ENCODE measurements around the gene NECAB2.

Gene NECAB2

GRCh38 chr16:83967838-83968305, at the start of gene NECAB2:
Gene NECAB2 (plus strand): TSS chr16:83968244. CDS start chr16:83968649, 405 bp downstream.
- DNase-seq (ENCODE audit: low read depth in 2 of 2): no peak

- DNase-seq (ENCODE audit: low read depth in 2 of 2): no peak
These were observed 47.1 kb upstream of the NECAB2 start for GRCh38 chr16:83920894-83921491.

DNA sequence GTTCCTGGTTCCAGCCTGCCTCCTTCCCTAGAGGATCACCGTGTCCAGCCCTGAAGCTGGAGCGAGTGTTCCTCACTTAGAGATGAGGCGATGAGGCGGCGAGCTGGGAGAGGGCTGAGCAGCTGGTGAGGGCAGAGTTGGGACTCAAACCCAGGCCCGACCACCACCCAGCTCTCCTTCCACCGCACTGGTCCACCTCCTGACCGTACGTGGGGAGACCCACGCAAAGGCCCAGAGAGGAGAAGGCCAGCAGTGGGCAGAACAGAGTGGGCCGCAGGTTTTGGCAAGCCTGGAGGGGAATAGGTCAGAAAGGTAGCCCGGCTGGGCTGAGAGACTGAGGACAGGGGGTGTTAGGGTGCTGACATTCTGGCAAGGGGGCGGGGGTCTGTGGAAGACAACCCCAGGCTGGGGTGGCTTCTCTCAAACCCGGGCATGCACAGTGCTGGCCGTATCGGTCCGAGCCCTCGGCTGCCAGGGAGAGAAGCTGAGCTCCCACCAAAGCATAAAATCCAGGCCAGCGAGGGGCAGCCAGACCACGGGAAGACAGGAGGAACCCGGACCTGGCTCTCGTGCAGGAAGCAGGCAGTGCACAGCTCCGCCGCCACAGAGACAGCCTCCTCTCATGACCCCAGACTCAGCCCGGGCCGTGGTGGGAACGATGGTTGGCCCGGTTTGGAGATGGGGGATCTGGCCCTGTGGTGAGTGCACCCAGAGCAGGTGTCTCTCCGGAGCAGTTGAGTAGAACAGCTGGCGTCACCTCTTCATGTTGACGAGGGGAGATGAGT, 44.3 kb upstream of the NECAB2 start:
- no peak for DNase-seq (ENCODE audit: low read depth in 2 of 2)

GRCh38 chr16:83924686-83925085, 43.4 kb upstream of the NECAB2 start:
- no peak for DNase-seq (ENCODE audit: low read depth in 2 of 2)

- no peak for DNase-seq (ENCODE audit: low read depth in 2 of 2)
These were observed 42.7 kb upstream of the NECAB2 start for GRCh38 chr16:83925095-83925905.

DNA sequence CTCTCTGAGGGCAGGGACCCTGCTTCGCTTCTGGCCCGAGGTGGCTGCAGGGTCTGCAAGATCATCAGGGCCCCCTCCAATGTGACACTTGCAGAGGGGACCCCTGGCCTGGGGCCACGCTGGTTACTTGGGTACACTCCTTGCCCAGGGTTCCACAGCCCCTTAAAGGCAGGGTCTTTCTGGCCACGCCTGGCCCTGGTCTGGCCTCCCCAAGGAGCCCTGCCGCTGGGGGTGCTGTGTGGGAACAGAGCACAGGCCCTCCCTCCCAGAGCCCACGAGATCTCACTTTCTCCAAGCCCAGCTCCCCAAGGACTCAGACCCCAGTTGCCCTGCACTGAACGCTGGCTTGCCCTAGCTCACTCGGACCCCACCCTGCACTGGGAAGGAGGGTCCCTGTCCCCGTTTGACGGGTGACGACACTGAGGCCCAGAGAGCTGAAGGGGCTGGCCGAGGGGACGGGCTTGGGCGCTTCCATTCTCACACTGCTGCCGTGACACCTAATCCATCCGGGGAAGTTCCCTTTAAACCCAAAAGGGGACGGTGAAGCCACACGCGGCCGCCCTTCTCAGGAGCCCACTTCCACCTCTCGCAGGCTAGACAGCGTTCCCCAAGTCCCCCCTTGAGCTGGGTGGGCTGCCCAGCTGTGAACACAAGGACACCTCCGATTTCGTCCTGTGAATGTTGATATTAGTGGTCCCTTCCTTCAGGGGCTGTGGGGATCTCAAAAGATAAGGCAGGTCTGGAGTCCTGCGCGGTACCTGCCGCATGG, 41.9 kb upstream of the NECAB2 start:
- no peak for DNase-seq (ENCODE audit: low read depth in 2 of 2)

- DNase-seq (ENCODE audit: low read depth in 2 of 2): peak; percentile 15 to 26
These were observed 41.2 kb upstream of the NECAB2 start for GRCh38 chr16:83926726-83927397.

DNA sequence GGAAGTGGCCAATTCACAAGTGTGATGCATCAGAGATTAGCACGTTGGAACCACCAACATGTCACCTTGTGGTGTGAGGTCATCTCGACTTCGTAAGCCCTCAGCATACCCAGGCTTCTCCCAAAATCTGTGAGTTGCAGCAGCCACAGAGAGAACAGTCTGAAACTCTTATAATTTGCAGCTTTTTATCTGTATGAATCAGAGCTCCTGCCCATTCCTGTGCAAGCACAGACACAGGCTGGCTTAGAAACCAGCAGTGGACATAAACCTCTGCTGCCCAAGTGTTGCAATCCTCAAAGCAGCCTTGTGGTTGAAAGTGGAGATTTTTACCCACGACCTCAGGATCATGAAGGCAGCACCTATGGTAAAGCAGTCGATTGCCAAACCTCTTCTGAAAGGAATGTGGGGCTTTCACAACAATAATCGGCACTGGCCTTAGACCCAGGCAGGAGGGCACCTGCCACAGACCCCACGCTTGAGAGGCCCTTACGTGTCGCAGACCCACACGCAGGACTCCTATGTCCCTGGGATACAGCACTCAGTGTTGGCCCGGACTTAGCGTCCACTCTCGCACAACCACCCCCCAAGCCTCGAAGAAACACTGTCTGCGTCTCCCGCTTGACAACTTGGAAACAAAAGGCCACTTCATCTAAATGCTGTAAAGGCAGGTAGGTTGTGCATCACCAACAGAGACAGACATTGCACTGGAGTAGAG, 39.5 kb upstream of the NECAB2 start:
- DNase-seq (ENCODE audit: low read depth in 2 of 2): no peak

- no peak for DNase-seq (ENCODE audit: low read depth in 2 of 2)
These were observed 38.1 kb upstream of the NECAB2 start for GRCh38 chr16:83929811-83930555.

- no peak for DNase-seq (ENCODE audit: low read depth in 2 of 2)
These were observed 37.1 kb upstream of the NECAB2 start for GRCh38 chr16:83930730-83931500.

DNA sequence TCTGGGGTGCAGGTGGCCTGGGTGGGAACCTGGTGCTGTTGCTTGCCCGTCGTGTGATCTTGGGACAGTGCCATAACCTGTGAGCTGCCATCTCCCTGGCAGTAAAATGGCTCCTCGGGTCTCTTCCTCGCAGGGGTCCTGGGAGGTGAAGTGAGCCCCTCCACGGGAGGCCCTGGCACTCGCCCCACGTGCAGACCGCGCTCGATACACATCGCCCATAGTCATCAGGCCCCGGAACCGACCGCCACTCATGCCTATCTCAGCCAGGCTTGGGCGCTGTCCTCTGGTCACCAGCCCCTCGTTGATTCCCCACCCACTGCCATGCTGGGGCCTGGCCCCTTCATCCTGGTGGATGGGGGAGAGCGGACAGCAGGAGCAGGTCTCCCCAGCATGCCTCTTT, 36.5 kb upstream of the NECAB2 start:
- DNase-seq (ENCODE audit: low read depth in 2 of 2): no peak

DNA sequence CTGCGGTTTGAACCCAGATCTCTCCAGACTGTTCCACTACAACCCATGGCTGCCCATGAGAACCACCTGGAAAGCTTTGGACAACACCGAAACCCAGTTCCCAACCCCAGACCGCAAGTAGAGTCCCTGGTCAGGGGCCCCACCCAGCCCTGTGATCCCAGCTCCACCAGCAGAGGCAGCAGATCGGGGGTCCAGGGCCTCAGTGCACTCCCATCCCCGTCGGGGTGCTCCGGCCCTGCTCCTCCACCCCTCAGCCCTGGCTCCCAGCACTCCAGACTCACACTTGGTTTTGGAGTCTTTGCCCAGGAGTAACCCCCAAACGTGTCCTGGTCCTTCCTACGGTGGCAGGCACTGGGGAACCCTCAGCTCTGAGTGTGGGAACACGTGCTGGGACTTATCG, 35.7 kb upstream of the NECAB2 start:
- DNase-seq (ENCODE audit: low read depth in 2 of 2): no peak

DNA sequence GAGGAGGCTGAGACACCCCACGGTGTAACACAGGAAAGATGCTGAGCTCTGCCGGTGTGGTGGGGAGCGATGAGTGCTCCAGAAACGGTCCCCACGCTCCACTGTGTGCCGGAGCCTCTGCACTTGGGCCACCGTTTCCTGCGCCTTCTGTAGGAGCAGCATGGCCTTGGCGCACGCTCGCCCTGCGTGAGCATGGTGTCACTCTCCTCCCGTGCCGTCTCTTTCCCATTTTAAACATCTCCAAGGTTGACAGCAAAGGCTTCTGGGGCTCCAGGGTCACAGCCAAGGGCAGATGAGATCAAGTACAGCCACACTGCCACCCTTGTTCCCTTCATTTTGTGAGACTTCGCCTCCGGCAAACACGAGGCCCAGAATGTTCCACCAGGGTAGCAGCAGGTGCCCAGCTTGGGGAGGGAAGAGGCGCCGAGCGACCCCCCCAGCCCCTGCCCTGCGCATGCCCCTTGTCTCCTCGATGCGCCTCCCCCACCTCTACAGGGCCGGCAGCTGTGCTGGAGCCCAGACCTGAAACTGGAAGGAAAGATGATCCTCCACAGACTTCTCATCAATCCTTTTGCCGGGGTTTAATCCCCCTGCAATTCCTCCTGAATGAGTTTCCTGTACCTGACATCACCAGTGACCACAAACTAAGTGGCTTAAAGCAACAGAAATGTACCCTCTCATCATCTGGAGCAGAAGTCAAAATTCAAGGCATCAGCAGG, 34.9 kb upstream of the NECAB2 start:
- no peak for DNase-seq (ENCODE audit: low read depth in 2 of 2)

DNA sequence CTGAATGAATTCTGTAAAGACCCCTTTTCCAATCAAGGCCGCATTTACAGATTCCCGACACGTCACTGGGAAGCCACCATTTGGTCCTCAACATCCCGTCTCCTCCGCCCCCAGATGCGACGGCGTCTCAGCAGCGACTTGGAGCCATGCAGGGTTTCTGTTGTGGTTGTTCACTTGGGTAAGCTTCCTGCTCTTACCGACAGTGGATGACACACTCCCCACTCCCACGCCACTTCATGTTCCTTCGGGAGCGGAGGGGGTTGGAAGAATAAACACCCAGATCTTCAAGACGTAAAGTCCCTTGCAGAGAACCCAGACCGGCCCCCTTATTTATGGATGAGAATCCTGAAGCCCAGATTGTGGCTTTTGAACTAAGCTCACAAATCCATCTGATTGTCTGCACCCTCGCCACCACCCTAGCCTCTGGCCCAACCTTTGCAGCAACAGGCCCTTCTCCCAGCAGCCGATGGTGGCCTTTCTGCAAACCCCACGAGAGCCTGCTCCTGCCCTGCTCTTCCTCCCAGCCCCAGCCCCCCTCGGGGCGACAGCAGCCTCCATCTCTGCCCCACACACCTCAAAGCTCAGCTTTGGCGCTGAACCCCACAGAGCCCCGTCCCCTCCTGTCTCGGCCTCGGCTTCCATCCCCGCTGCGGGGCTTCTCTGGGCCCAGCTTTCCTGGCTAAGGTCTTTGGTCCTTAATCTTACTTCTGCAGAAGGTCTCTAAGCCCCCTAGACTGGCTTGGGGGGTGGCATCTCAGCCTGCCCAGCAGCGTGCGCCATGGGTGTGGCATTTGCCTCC, 34.0 kb upstream of the NECAB2 start:
- DNase-seq (ENCODE audit: low read depth in 2 of 2): no peak

GRCh38 chr16:83934684-83934977, 33.4 kb upstream of the NECAB2 start:
- no peak for DNase-seq (ENCODE audit: low read depth in 2 of 2)

GRCh38 chr16:83935005-83935857, 32.8 kb upstream of the NECAB2 start:
- no peak for DNase-seq (ENCODE audit: low read depth in 2 of 2)

- DNase-seq (ENCODE audit: low read depth in 2 of 2): no peak
These were observed 32.2 kb upstream of the NECAB2 start for GRCh38 chr16:83935858-83936255.

Measured in stimulated activated CD8-positive, alpha-beta memory T cell treated with anti-CD3 and anti-CD28 coated beads, Interleukin-7, amount 100 ng/mL, for 1 hour (primary cell).